ENCODE results near the gene LAMA2.

GRCh38 chr6:129472239-129472638 is 589.3 kb downstream of the LAMA2 start:
- TF ChIP-seq REST (IDR thresholded peaks at IDR 0.05; ENCODE audit: low read depth) (no peak), ZBTB7A (IDR thresholded peaks at IDR 0.05; ENCODE audit: low read depth) (no peak), CEBPB (IDR thresholded peaks at IDR 0.05) (no peak), YY1 (IDR thresholded peaks at IDR 0.05; ENCODE audit: low read depth) (no peak), TAF1 (IDR thresholded peaks at IDR 0.05; ENCODE audit: low read depth) (no peak), FOXM1 (IDR thresholded peaks at IDR 0.05; ENCODE audit: borderline replicate concordance, low read depth) (no peak), RAD21 (IDR thresholded peaks at IDR 0.05; ENCODE audit: low read depth) (no peak), CREB1 (IDR thresholded peaks at IDR 0.05; ENCODE audit: low read depth) (no peak), USF1 (IDR thresholded peaks at IDR 0.05) (no peak), MAX (IDR thresholded peaks at IDR 0.05) (no peak), EP300 (IDR thresholded peaks at IDR 0.05; ENCODE audit: borderline replicate concordance) (no peak), NFIC (IDR thresholded peaks at IDR 0.05) (no peak)
